ENCODE results near the gene THRAP3. TPM values are rescaled to one million over a fixed set of nuclear protein-coding genes. Genes with fewer than 3 reads are reported as not detected.

THRAP3 gene
- total RNA-seq, 4 donors from 2014 or later, result 25.8 to 73.7 (median 59.9) TPM

DNA sequence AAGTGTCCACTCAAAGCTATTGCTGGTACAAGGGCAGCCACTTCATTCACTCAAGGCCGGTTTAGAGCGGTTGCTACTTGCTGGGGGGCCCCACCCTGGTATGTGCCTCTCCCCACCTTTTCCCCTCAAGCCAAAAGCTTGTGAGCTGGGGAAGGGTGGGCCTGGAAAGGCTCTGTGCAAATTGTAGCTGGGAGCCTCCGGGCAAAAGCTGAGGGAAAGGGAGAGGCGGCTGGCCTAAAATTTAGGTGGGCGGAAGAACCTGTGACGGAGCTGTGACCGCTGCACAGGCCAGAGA, 81.6 kb downstream of the THRAP3 start:
- Histone ChIP-seq H3K4me3 (peak overlapping the region in 3 of 4 donors; percentile 70 to 84 (median 82)), H3K27ac (peak overlapping the region; percentile 85 to 96 (median 92)), H3K9me3 (no peaks in the 10 kb centered on the region), H3K36me3 (peaks cover 0 to 25% (median 15%) of the 10 kb centered on the region in 4 donors), H3K4me1 (peaks cover 11 to 20% (median 18%) of the 10 kb centered on the region in 4 donors), H3K27me3 (no peaks in the 10 kb centered on the region)
- TF ChIP-seq POLR2A (IDR thresholded peaks at IDR 0.05), result no peak
- TF ChIP-seq EP300 (IDR thresholded peaks at IDR 0.05; ENCODE audit: low read depth), result no peak
- TF ChIP-seq POLR2AphosphoS5 (IDR thresholded peaks at IDR 0.05), result no peak
- TF ChIP-seq, protein P1, sequence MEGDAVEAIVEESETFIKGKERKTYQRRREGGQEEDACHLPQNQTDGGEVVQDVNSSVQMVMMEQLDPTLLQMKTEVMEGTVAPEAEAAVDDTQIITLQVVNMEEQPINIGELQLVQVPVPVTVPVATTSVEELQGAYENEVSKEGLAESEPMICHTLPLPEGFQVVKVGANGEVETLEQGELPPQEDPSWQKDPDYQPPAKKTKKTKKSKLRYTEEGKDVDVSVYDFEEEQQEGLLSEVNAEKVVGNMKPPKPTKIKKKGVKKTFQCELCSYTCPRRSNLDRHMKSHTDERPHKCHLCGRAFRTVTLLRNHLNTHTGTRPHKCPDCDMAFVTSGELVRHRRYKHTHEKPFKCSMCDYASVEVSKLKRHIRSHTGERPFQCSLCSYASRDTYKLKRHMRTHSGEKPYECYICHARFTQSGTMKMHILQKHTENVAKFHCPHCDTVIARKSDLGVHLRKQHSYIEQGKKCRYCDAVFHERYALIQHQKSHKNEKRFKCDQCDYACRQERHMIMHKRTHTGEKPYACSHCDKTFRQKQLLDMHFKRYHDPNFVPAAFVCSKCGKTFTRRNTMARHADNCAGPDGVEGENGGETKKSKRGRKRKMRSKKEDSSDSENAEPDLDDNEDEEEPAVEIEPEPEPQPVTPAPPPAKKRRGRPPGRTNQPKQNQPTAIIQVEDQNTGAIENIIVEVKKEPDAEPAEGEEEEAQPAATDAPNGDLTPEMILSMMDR (IDR thresholded peaks at IDR 0.05), result no peak
- intact Hi-C loops (cut with DNase I; ENCODE audit: low total_unique reads), result loop anchor here (1.0 to 5.0 kb wide), 2 partner anchors 43 to 789 kb away; no protein-coding TSS in a partner anchor
- in situ Hi-C loops (cut with MboI; ENCODE audit: low pct_ligation_motif_present in 1 of 4, low pct_unique_long_range_greater_than_20kb in 1 of 4, low sequenced_read_pairs in 3 of 4), result no loop called here
- WGBS, 2 donors (ENCODE audit: low coverage in 1 of 2), result 71% methylated on average over 7 of the region's 7 CpGs; no CpG with 5 or more reads in 1 of the 2 donors
- peak; percentile 22 for DNase-seq

DNA sequence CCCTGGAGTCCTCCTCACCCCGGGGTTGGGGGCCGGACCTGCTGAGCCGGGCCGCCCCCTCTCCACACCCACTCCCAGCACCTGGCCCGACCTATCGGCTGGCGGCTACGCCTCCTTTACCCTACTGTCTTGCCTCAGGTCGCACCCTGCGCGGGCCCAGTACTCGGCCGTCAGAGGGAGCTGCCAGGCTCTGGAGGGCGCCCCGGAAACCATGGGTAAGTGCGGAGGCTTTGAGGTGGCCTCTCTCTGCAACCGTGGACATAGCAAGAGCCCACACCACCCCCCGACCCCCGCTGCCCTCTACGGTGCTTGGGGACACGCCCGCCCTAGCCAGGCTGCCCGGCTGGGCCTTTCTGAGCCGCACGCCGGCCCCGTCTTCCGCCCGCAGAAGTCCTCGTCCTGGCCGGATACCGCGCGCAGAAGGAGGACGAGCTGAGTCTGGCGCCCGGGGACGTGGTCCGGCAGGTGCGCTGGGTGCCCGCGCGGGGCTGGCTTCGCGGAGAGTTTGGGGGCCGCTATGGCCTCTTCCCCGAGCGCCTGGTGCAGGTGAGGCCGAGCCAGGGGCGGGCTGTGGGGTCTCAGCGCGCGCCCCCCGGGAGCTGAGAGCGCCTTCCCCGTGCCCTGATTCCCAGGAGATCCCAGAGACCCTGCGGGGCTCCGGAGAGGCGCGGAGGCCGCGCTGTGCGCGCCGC, 82.1 kb downstream of the THRAP3 start, which contains the start of gene SH3D21:
TSS of gene SH3D21 (plus strand) at position 159 of the 692 bp plus-strand sequence. CDS start at position 212, 53 bp downstream.
- no peaks in the 10 kb centered on the region for H3K9me3 ChIP-seq
- H3K27me3 ChIP-seq, result no peaks in the 10 kb centered on the region
- in situ Hi-C loops (cut with MboI; ENCODE audit: low pct_ligation_motif_present in 1 of 4, low pct_unique_long_range_greater_than_20kb in 1 of 4, low sequenced_read_pairs in 3 of 4) (no loop called here), intact Hi-C loops (cut with DNase I; ENCODE audit: low total_unique reads) (loop anchor here (5.0 kb wide), 1 partner anchor 789 kb away; no protein-coding TSS in a partner anchor)
- peaks cover 0 to 20% (median 13%) of the 10 kb centered on the region in 4 donors for H3K36me3 ChIP-seq
- WGBS, 2 donors (ENCODE audit: low coverage in 1 of 2), result 2% methylated on average over 51 of the region's 65 CpGs; no CpG with 5 or more reads in 1 of the 2 donors
- peak within 1 kb of the TSS; percentile 45 to 84 (median 76) for H3K4me3 ChIP-seq
- peak; percentile 82 for DNase-seq
- H3K27ac ChIP-seq, result peak within 1 kb of the TSS; percentile 85 to 96 (median 92)
- TF ChIP-seq, protein P1 (IDR thresholded peaks at IDR 0.05), result no peak
- TF ChIP-seq POLR2AphosphoS5 (IDR thresholded peaks at IDR 0.05) (peak; percentile 64 to 84 (median 77)), POLR2A (IDR thresholded peaks at IDR 0.05) (peak; percentile 74), EP300 (IDR thresholded peaks at IDR 0.05; ENCODE audit: low read depth) (no peak)
- peaks cover 11 to 20% (median 17%) of the 10 kb centered on the region in 4 donors for H3K4me1 ChIP-seq

DNA sequence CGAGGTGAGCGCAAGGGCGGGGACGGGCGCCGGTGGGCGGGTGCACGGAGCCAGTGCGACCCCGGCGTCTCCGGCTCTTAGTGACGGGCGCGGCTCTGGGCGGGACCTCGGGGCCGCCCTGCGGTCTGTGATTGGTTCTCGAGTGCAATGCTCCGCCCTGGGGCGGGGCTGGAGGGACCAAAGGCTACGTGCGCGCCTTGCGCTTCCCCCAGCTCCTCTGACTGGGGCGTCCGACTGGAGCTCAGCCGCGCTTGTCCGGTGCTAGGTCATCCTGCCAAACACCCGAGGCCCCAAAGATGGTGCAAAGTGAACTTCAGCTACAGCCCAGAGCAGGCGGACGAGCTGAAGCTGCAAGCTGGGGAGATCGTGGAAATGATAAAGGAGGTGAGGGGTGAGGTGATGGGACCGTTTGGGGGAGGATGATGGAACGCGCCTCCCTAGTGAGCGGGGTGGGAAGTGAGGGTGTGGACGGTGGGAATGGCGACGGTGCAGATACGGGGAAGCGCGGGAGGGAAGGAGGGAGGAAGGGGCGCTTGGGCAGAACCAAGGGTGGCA, 82.7 kb downstream of the THRAP3 start:
- Histone ChIP-seq H3K9me3 (no peaks in the 10 kb centered on the region), H3K27ac (peak overlapping the region; percentile 85 to 96 (median 92)), H3K36me3 (peaks cover 0 to 14% (median 10%) of the 10 kb centered on the region in 4 donors), H3K4me3 (peak overlapping the region; percentile 45 to 84 (median 76)), H3K27me3 (no peaks in the 10 kb centered on the region), H3K4me1 (peaks cover 11 to 20% (median 17%) of the 10 kb centered on the region in 4 donors)
- WGBS, 2 donors (ENCODE audit: low coverage in 1 of 2), result 2 to 13% methylated on average over 10 to 44 of the region's 46 CpGs
- in situ Hi-C loops (cut with MboI; ENCODE audit: low pct_ligation_motif_present in 1 of 4, low pct_unique_long_range_greater_than_20kb in 1 of 4, low sequenced_read_pairs in 3 of 4) (no loop called here), intact Hi-C loops (cut with DNase I; ENCODE audit: low total_unique reads) (loop anchor here (5.0 kb wide), 1 partner anchor 790 kb away; no protein-coding TSS in a partner anchor)
- DNase-seq, result peak; percentile 96
- TF ChIP-seq EP300 (IDR thresholded peaks at IDR 0.05; ENCODE audit: low read depth) (no peak), POLR2AphosphoS5 (IDR thresholded peaks at IDR 0.05) (peak; percentile 69 to 84 (median 71)), POLR2A (IDR thresholded peaks at IDR 0.05) (peak; percentile 67)
- TF ChIP-seq, protein P1 (IDR thresholded peaks at IDR 0.05), result no peak
